Limb (tissue), 2 donors: ENCODE data around the gene SLC6A13.

ENCODE experiments used
- DNase-seq, 2 donors: peaks; one replicate each; pipeline ENCODE4 v3.0.0-alpha.2; 2016; ENCODE audit errors: extremely low spot score in 2 of 2

Gene SLC6A13

DNA sequence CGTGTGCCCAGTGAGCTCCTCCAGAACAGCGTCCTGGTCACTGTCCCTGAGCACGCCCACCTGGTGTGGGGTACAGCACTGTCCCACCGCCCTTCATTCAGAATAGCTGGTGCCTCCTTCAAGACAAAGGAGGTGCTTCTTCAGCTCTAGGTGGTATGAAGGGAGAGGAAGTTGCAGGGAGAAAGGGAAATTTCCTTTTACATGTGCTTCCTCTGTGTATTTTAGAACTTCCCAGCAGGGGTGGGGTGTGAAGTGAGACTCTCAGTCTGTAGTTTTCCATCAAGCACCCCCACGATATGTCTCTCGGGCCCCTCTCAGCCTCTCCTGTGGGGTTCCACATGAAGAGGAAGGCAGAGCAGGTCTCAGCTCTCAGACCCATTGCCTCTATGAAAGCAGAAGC, 47.5 kb downstream of the SLC6A13 start:
- no peak for DNase-seq

DNA sequence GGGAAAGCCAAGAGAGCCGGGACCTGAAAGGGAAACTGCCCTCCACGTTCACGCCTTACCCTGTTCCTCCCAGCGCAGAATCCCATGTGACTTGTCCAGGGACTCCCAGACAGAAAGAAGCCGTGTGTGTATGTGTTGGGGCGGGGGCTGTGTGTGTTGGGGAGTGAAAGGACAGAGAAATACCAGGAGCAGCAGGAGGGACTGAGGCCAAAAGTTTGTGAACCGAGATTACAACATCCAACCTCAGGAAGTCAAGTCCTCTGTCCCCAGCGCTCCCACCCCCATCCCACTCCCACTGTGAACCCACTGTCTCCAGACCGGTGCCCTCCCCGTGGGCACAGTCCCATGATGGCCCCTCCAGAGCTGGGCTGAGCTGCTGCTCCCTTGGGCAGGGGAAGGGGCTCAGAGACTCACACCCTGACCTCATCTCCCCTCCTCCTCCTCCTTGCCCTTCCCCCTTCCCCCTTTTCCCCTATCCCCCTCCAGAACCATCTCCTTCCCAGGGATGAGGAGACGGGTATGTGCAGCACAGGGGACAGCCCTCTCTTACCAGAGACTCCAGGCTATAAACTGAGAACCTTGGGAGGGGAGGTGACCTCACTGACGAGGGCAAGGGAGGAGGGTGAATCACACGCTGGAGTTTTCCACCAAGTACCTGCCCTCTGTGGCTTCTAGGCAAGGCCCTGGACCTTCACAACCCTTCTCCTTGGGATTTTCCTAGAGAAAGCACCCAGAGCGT, 48.5 kb downstream of the SLC6A13 start, which contains the start of gene SLC6A12:
TSS of gene SLC6A12 (minus strand) at position 155 of the 739 bp plus-strand sequence. CDS start 4,171 bp downstream, outside the sequence.
- DNase-seq: no peak

DNA sequence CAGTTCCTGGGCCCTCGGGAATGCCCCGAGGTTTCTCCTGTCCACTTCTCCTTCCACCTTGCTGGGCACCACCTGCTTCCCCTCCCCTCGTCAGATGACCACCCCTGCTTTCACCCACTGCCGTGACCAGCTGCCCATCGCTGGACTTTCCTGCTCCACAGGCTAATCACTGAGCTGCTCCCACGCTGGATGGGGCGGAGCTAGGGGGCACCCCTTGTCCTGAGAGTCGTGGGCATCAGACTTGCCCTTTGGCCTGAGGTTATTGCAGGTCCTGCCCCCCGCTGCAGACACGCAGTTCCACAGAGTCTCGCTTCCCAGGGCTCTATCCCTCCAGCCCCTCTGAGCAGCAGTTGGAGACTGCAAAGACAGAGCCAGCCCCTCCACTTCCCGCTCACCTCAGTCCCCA, 49.1 kb downstream of the SLC6A13 start:
- DNase-seq: no peak

DNA sequence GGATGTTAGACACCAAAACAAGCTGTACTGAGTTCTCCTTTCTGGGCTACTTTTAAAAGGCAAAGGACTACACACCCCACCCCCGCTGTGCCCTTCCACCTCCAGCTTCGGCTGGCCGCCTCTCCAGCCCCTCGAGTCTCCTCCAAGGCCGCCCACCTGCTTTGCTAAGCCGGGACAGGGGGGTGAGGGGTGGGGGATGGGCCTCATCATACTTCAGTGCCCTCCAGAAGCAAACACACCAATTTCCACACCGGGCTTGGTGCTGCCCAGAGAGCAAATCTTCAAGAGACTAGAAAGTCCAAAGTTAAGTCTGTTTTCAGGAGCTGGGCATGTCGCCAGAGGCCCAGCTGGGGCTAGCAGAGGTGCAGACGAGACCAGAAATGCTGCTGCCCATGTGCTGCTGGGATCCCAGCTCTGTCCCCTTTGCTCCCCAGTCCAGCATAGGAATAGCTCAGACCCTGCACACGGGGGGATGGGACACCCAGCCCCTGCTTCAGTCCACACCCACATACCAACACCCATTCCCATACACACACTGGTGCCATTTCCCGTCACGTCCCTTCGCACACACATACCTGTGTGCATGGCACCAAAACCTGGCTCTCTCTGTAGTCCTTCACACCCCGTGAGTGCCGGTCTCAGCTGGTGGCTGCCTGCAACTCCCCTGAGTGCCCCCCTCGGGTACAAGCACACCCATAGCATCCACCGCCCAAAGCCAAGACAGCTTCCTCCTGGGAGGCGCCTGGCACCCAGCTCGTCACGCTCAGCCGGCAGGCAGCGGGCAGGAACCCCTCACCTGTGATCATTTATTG, 49.7 kb downstream of the SLC6A13 start:
- DNase-seq: peak in 1 of 2 donors; percentile 48

DNA sequence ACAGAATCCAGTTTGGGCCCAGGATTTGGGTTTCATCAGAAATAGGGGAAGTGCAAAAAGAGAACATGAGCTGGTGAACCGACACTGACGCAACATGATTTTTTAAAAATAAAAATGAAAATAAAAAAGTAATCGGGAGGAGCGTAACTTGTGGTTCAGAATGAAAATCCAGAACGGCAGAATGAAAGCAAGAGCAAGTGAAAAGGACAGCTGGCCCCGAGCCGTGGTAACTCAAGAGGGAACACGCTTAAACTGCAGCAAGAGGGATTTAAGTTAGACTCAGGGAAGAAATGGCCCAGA, 50.3 kb downstream of the SLC6A13 start:
- no peak for DNase-seq

DNA sequence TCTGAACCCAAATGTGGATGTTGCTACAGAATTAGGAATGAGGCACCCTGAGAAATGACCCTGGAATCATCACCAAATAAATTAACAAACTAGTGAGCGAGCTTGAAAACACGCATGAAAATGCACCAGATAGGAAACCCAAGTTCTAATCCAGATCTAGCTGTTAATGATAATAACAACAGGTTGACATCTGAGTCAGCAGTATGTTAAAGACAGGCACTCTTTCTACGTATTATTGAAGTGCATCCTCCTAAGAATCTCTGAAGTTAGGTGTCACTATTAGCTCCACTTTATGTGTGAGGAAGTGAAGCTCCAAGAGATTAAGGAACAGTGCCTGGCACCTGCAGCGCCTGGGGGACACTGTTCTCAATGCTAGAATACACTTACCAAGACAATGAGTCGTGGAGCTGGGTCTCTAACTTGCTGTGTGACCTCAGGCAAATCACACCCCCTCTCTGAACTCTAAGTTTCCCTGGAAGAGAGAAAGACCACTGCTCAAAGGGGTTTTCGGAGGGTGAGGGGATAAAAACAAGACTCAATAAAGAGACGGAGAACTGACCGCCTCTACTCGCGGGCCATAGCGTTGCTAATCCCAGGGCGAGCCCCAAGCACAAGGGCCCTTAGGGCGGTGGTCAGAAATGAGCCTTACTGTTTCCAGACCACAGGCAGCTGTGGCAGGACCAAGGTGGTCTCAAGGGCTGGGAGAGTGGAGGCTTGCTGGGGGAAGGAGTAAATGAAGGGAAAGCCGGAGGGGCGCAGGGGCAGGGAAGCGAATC, 50.8 kb downstream of the SLC6A13 start:
- no peak for DNase-seq

DNA sequence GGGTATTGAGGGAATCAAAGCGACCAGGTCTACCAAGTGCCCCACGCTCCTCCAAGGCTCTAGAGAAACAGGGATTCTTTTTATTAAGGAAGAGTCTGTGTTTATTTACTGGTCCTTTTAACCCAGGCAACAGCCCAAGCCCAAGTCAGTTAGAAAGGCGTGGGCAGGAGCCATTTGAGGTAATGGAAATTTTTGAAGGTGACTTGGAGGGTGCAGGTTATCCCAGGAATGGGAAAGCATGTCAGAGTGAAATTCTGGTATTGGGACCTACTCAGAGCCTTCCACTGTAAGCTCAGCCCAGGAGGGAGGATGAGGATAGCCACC, 51.5 kb downstream of the SLC6A13 start:
- DNase-seq: no peak

DNA sequence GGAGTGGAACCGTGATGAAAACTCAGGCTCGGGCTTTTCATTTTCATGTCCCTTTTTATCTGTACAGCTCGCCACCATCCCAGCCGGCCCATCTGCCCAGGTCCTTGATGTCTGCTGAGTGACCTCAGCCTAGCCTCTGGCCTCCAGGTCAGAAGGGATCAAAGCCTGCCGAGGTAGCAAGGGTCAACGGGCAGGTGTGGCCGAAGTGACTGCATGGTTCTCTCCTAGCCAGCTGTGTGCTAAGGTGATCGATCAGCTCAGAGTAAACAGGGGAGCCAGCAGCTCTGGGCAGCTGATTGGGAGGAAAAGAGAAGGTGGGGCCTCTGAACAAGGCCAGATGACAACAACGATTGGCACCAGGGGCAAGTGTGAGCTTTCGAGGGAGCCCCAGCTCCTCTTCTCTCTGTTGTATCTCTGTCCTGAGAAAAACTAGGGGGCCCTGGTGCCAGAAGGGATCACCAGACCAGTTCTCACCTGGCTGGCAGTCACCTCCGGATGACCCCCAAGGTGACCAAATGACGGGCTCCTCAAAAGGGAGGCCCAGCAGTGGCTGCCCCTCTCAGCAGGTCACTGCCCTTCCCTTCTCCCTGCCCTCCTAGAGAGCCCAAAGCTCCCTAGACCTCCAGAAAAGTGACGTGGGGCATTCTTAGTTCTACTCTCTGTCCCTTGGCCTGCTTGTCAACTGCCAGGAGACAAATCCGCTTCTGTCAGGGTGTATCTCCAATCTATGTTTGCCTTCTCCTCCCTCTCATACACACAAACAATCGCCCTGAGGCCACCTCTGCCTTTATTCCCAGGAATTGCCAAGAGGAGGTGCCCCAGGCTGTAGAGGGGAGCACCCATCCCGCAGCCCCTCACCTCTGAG, 52.1 kb downstream of the SLC6A13 start:
- DNase-seq: no peak

DNA sequence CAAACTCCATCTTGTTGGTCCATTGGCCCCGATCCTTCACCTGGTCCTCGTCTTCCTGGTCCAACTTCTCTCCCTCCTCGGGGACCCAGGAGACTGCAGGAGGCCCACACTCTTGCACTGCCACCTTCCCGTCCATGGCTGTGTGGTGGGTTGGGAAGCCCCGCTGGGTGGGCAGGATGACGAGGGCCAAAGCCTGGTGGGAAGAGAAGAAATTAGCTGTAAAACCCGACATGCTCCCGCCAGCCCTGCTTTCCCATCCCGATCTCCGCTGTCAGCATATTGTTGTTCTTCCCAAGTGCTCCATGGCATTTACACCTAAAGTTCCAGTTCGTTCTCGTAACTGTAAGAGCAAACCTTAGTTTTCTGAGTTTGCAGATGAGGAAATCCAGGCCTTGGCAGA, 52.8 kb downstream of the SLC6A13 start:
- no peak for DNase-seq

DNA sequence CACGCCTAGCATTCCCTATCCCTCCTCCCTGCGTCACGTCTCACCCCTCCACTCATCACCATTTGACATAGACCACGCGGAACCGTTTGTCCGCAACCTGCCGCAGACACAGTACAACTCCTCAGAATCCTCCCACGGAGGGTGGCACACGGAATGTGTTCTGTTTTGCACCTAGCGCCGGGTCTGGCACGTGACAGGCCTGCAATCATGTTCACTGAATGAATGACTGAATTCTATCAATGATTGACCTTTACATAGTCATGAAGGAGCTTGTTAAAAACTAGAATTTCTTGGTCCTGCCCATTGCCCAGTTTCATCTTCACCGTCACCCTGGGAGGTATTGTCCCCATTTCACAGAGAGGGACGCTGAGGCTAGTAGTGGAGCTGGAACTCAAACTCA, 53.4 kb downstream of the SLC6A13 start:
- no peak for DNase-seq

DNA sequence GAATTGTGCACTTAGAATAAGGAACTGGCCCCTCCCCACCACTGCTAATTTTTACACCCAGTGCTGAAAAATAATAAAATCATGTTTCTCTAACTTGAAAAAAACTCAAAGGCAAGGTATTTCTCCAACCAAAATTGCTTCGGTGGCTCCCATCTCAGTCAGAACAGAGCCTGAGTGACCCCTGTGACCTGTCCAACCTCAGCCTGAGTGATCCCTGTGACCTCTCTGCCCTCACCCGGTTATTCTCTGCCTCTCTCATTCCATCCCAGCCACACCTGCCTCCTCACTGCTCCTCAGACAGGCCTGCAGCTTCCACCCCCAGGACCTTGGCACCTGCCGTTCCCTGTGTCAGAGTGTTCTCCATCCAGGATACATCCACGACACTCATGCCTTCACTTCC, 53.8 kb downstream of the SLC6A13 start:
- DNase-seq: no peak

DNA sequence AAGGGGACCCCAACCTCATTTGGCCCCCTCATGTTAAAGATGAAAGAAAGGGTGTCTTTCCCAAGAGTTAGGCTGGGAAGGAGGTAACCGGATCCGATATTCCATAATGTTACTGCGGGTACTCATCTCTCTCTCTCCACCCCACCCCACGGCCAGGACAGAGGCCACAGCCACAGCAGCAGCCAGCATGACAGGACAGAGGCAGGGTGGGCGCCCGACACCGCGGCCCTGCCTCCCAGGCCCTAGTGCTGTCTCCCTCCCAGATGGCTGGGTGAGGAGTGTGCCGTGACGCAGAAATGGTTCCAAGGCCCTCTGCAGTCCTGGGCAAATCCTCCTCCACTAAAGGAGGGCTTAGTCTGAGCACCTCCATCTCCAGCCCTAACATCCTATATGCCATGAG, 54.8 kb downstream of the SLC6A13 start:
- no peak for DNase-seq

DNA sequence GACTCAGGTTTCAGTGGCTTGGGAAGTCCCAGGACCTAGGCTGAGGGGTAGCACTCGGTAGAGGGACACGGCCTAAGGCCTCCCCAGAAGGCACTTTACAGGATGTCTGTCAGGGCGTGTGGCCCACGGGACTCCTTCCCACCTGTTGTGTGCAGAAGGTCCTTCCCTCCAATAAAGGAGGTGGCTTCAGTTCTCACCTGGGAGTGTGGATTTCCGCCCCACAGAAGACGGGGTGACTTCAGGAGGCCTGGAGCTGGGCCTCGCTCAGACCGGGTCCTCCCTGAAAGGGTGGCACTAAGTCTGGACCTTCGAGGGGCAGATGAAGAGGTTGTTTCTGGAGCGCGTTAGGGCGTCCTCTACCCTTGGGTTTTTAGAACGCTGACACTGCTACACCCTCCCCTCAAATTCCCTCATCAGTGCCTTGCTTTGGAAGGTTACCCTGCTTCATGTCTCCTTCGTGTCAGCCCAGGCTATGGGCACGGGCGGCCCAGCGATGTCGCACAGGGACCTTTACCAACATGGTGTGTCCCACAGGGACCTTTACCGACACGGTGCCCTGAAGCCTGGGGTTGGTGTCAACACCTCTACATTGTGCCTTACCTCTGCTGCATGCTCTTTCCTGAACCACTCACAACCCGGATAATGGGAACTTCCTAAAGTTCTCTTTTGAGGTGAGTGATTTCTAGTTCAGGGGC, 55.7 kb downstream of the SLC6A13 start:
- no peak for DNase-seq

DNA sequence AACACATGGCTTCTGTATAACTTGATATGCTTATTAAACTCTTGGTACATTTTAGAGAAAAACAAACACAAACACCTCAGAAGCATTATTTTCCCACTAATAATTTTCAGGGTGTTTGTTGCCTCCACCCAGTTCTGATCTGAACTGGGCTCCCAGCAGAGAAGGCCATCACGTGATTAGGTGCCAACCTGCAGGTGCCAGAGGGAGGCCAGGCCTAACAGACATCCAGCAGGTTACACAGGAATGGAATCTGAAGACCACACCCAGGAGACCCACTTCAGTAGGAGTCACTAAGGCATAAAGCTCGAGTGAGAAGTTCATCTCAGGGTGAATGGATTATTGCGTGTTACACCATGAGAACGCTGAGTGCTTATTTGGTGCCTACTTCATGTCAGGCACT, 57.6 kb downstream of the SLC6A13 start:
- no peak for DNase-seq

DNA sequence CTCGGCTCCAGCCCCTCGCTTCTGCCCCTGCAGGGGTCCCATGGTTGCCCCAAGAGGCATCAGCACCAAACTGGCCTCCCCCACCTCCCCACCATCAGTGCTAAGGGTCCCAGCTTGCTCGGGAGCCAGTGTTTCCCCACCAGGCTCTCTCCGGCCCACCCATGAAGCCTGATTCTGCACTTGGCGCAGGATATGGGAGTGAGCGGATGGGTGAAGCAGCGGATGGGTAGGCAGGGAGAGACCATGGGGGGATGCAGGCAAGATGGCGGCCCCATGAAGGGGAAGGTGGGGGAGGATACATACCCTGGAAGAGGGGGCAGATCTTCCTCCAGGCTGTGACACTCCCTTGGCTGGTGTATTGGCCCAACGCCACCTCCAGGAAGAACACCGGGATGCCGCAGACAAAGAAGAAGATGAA, 58.4 kb downstream of the SLC6A13 start:
- no peak for DNase-seq

DNA sequence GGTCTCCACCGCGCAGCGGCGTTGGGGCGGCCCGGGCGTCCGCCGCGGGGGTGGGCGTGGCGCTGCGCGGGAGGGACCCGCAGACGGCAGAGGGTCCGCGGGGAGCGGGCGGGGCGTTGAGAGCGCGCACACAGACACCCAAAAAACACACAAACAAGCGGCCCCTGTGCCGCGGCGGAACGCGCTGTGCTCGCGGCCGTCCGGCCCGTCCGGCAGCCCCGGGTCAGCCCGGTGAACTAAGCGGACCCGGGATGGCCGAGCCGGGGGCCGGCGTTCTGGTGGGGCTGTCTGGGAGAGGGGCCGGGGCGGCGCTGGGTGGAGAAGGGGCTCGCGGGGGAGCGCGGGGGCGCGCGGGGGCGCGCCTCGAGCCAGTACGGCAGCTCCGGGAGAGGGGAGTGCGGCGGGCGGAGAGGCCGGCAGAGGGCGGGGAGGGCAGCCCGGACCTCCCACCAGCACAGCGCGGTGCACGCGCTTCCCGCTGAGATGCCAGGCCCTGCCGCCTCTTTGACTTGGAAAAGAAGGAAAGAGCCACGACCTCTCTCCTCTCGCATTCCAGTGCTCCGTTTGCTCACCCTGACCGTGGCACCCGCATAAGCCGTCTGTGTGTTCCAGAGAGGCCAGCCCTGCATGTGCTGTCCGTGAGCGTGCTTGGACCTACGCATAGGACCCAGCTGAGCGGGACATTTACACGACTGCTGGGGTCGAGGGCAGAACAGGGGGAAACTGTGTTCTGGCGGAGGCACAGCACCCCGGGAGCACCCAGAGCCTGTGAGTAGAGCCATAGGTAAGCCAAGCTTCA, 59.0 kb downstream of the SLC6A13 start:
- peak in 1 of 2 donors; percentile 68 for DNase-seq

DNA sequence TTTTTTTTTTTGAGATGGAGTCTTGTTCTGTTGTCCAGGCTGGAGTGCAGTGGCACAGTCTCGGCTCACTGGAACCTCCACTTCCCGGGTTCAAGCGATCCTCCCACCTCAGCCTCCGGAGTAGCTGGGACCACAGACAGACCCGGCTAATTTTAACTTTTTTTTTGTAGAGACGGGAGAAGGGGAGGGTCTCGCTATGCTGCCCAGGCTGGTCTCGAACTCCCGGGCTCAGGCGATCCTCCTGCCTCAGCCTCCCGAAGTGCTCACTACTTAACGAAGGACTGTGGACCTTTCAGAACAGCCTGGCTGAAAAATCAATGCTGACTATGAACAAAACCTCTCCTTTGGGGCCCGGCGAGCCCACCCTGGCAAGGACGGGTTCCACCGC, 59.6 kb downstream of the SLC6A13 start:
- DNase-seq: no peak

DNA sequence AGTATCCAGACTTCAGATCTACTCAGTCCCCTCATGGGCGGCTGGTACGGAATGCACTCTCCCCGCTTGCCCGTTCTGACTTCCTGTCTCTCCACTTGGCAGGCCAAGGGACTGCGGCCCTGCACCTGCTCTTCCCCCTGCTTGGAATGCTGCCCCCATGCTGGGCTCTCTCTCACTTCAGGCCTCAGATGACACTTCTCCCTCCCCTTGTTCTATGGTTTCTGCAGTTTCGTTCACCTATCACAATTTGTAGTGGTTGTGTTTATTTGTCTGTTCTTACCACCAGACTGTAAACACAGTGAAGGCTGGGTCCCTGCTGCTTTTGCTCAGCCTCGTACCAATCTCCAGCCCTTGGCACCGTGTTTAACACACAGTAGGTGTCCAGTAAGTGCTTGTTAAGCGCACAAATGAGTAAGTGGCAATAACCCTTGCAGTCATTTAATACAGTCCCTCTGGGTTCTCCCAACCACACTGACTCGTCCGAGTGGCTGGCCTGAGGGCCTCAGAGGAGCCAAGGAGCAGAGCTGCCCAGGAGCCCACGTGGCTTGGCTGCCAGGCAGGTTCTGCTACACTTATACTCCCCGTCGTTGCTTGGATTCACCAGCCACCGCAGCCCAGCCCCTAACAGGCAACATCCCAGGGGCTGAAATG, 60.4 kb downstream of the SLC6A13 start:
- DNase-seq: no peak

DNA sequence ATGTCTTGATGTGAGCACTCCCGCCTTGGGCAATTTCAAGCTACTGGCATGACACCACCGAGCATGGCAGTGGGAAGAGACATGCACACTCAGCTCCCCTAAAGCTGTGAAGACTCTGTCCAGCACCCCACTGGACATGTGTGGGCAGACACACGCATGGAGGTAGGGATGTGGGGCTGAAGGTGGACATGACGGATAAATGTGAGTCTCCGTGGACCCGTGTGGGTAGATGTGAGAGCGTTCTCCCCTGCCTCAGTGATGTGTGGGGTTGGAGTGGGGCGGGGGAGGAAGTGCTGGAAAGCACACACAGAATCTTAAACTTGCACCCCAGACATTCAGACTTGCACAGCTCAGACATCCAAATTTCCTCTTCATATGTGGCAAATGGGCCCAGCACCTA, 61.3 kb downstream of the SLC6A13 start:
- no peak for DNase-seq

DNA sequence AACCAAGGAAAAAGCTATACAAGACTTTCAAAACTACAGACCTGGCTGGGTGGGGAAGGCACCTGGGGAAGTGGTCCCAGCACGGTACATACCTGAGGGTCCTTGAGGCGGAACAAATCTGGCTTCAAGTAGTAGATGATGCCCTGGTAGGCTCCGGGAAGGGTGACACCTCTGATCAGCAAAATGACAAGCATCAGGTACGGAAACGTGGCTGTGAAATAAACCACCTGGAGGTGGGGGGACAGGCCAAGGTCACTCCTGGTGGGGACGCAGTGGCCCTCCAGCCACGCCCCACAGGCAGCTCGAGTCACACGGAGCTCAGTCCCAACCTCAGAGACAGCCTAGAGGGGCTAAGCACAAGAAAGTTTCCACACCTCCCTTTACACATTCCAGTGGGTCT, 63.9 kb downstream of the SLC6A13 start:
- DNase-seq: no peak
